ENCODE data around the gene COPA.

DNA sequence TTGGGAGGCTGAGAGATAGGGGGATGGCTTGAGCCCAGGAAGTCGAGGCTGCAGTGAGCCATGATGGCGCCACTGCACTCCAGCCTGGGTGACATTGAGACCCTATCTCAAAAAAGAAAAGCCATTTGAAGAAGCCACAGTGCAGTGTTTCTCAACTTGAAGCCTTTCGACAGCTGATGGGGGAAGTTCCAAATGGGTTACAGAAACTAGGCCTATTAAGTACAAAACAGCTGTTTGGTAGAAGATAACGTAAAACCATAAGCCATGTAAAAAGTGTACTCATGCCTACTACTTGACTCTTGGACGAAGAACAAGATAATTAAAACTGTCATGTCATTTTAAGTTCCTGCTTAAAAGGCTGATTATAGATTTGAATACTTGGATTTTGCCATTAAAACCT lies 16.6 kb downstream of the COPA start:
- TF ChIP-seq CTCF (IDR thresholded peaks at IDR 0.05) (no peak), ZFX (IDR thresholded peaks at IDR 0.05; ENCODE audit: borderline replicate concordance) (no peak)

Measured in 22Rv1 (cell line).